HG03060 (cell line): ENCODE measurements around the gene CCDC158.
"Not testable (repeated sequence)": the region's sequence is repeated elsewhere in the genome, so short reads cannot be mapped to it uniquely, and the experiment has no call there.

ENCODE experiments used
- ATAC-seq: cut with Tn5 transposase; IDR thresholded peaks from one replicate; pipeline ENCODE4 v1.9.1; 2021; ENCODE audit warnings: low read depth, moderate number of reproducible peaks; ENCODE audit not compliant: unreplicated experiment

The CCDC158 gene

DNA sequence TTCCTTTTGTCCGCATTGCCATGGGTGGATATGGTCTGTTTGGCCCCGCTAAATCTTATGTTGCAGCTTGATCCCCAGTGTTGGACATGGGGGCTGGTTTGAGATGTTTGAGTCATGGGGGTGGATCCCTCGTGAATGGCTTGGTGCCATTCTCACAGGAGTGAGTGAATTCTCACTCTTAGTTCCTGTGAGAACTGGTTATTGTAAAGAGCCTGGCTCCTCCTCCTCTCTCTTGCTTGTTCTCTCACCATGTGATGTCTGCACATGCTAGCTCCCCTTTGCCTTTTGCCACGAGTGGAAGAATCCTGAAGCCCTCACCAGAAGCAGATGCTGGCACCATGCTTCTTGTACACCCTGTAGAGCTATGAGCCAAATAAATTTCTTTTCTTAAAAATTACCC is 137.0 kb downstream of the CCDC158 start:
- no peak for ATAC-seq

DNA sequence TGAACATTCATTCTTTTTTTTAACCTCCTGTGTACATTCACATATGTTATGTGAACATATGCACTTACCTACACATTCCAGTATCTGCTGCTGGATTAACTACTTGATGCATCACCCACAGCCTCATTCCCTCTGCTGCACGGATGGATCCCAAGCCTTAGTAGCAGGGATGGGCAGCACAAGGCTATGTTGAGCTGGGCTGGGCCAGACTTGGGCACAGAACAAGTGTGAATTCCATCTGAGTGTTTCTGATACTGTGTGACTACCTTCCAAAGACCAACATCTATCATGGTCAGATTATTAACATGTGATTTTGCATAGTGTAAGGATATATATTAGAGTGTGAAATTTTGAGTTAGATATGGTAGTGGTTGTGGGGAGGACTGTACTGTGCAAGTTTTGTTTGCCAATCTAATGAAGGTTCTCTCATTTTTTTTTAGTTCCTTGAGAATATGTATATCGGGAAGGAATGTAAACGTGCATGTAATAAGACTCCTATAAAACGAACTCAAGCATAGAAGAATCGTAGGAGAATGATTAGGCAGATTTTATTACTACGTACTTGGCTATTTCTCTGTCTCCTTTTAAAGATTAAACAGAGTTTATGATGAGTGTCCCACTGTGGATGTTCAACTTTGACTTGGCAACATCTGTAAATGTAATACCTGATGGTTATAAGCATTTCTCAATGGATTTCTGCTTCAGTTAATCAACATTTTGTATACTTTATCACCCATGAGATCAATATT is 137.8 kb downstream of the CCDC158 start:
- no peak for ATAC-seq

DNA sequence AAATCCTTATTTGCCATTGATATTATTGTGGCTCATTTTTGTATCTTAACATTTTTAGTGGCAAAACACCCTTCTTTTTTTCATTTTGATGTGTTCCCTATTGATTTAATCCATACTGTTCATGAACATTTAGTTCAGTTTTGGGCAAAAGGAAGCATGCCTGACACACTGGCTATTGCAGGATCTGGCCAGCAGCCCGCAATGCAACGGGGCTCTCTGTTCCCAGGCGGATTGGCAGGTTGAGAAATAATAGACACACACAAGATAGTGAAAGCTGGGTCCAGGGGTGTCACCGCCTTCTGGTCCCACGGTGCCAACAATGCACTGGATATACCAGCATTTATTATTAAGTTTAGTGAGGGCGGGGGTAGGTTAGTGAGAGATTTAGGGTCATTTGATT is 139.3 kb downstream of the CCDC158 start:
- ATAC-seq: not testable (repeated sequence)

DNA sequence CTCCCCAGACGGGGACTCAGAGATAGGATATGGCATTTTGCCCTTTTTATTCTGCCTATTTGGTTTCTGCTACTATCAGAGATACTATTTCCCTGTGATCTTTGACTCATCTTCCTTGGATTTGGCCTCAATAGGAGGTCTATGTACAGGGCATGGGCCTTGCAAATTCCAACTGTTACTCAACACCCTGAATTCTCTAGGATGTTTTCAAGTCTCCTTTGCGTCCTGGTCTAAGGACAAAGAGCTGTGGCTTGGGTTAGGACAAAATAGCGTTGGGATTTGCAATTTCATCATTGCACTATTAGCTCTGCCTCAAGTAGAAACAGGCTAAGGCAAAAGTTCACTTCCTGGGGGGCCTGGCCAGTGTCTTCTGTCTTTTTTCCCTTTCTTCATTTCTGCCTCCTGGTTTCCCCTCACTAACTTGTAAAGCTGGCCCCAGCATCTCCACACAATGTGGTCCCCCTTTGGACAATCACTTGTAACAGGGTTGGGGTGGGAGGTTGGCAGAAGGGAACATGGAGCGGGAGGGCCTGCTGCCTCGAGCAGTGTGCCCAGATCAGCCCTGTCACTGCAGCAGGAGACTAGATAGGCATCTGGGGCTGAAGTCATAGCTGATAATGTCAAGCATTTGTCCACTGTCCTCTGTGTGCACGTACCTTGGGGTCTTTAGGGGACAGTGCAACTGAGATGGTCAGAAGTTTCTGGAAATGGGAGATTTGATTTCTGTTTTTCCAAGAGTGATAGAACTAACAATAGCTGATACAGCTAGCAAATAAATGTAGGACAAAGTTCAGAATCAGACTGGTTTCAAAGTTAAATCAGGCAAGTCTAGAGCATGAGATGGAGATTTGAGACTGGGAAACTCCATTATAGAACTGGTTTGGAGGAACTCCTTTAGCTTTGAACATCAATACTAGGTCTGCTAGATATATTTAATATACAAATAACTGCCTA is 140.2 kb downstream of the CCDC158 start:
- no peak for ATAC-seq

DNA sequence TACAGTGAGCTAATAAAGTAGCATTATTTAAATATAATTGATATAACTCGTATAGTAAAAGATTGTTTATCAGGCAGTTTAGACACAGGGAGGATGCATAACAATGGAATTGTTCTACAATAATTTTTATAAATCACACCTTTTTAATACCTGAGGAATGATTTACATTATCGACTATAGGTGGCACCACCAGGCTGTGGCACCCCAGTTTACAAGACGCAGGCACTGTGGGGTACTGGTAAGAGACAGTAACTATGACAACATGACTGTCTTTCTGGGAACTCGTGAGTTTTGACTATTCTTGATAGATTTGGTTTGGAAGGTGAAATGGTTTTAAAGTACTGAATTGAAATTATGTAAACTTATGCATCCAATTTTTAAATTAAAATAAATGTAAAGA is 141.5 kb downstream of the CCDC158 start:
- ATAC-seq: no peak

DNA sequence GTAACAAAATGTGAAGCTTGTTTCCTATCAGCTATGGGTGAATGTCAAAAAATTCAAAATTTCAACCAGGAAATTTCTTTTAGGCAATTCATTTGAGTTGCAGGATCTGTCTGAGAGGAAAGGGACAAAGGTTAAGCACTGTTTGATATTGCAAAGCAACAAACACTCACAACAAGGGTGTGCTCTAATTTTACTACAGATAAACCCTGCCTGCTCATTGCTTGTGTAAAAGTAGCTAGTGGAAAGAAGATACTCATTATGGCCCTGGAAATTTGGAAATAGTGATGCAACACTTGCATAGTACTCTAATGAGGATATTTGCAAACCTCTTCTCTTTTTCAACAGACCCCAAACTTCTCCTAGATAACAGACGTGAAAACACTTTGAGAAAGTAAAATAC is 142.4 kb downstream of the CCDC158 start:
- ATAC-seq: no peak

DNA sequence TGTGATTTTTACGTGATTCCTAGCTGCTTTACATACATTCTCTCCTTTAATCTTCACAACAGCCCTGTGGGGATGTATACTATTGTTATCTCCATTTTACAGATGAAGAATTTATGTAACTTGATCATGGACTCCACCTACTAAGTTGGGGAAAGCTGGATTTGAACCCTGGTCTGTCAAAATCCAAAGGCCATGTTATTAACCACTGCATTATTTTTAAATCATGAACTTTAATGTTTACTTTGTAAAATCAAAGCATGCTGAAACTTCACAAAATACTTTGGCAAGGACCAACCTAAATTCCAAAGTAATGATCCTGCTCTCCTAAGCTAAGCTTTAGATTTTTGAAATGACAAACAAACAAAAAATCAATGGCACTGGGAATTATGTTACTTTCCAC is 143.3 kb downstream of the CCDC158 start:
- ATAC-seq: no peak

DNA sequence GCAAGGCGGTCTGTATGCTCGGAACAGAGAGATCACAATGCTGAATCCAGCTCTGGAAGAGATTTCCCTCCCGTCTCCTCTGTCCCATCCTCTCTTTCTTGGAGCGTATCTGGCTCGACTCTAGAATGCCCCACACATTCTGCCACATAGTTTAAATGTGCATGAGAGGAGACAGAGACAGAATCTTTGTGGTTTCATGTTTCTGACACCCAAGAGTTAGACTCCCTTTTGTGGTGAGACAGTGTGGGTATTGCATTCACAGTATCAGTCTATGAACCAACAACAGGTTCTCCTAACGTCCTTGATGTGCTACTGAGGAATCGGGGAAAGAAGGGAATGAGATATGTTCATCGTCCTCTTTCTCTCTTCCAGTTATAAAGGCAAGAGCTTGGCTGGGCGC is 144.1 kb downstream of the CCDC158 start:
- ATAC-seq: no peak

DNA sequence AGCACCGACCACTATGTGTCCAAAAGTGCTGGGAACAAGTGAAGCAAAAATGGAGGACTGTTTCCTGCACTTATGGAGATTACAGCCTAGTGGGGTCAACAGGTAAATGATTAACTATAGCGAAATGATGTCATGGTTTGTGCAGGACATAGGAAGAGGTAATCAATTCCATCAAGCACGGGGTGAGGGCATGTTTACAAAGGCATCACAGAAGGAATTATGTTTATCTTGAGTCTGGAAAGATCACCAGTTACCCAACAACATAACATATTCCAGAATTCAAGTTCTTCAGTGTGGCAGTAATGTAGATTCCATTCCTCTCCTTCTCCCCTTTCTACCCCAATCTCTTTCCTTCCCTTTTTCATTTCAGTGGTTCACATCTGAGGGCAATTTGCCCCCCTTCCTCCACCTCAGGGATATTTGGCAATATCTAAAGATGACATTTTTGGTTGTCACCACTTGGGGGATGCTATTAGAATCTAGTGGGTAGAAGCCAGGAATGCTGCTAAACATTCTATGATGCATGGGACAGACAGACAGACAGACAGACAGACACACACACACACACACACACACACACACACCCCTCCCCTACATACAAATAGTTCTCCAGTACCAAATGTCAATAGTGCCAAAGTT is 145.3 kb downstream of the CCDC158 start:
- no peak for ATAC-seq

DNA sequence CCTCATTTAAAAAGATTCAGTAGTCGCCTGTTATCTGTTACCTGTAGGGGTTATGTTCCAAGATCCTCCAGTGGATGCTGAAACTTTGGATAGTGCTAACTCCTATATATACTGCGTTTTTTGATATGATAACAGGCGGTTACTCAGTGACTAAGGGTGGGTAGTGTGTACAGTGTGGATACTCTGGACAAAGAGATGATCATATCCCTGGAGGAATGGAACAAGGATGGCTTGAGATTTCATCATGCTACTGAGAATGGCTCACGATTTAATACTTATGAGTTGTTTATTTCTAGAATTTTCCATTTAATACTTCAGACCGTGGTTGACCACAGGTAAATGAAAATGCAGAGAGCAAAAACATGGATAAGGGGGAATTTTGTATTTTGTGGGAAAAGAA is 147.9 kb downstream of the CCDC158 start:
- ATAC-seq: no peak

DNA sequence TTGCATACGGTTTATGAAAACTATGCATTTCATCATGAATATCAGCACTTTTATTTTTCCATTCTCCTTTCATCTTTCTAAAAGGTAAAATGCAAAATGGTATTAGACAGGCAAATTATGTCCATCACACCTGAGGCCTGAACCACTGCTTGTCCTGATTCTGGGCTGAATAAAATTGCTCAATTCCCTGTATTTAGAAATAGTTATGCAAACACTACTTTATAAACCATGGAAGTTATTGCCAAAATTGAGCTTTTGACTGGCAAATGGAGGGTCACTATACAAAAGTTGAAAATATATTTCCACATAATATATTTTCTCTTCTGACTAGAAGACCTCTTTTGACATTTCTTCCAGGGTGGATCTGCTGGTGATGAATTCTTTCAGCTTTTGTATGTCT is 148.4 kb downstream of the CCDC158 start:
- ATAC-seq: no peak

DNA sequence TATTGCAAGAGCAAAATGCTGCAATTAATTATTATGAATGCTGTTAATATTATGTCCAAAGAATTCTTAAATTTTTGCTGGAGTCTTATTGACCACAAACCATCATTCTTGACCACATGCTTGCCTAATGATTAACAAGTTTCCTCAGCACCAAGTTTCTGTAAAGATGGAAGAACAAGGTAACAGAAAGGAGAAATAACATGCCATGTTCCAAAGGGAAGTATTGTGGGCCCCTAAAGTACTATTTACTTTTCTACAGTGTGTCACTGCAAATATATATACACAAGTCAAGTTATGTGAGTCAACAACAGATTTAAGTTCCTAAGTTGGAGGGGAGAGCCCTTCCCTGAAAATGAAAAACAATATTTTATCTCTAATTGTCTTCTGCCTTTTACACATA is 148.9 kb downstream of the CCDC158 start:
- no peak for ATAC-seq

DNA sequence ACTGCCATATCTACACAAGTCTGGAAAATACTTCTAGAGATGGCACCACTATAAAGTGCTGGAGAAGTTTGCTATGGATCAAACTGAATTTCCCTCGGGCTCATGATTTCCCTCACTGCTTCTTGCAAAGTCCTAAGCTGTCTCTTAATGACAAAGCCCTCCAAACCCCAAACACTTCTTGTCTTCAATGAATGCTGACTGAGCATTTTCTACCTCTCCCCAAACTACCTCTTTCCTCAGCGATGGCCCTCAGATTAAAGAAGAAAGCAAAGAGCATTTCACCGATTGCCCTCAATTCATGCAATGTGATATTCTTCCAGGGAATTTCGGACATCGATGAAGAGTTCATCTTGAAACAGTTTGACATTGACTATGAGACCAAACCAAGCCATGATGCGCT is 149.7 kb downstream of the CCDC158 start:
- no peak for ATAC-seq

DNA sequence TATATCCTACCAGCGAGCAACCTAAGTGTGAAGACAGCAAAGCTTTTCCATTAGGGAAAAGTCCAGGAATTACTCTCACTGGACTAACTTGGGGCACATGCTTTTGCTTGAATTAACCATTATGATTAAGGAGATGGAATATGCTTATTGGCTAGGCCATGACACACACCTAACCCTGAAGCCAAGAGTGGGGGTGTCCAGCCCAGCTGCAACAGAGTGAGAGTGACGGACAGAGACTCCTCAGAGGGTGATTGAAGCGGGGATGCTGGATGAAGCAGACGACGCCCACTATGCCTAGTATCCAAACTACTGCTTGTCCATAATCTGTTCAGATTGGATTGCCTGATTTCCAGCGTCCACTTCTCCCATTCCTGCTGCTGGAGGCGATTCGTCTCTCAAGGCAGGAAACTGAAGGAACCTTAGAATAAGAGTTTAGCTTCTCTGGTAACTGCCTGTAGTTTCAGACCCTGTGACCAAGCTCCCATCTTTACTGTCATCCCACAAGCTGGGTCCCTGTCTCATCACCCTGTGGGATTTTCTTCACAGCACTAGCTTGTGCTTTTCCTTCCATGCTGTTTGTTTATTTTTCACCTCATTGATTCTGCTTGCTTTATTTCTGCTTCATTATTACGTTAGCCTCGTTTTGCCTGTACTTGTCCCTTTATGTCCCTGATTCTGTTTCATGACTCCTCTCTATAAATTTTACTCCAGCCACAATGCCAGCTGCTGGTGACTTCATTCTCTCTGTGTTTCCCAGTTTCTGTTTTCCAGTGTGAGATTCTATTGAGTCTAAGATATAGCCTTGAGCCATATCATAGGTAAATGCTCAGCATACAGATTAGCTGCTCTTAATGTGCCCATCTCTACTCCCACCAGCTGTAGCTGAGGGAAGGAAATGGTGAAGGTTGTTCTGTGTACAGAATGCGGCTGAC is 150.4 kb downstream of the CCDC158 start:
- ATAC-seq: no peak

DNA sequence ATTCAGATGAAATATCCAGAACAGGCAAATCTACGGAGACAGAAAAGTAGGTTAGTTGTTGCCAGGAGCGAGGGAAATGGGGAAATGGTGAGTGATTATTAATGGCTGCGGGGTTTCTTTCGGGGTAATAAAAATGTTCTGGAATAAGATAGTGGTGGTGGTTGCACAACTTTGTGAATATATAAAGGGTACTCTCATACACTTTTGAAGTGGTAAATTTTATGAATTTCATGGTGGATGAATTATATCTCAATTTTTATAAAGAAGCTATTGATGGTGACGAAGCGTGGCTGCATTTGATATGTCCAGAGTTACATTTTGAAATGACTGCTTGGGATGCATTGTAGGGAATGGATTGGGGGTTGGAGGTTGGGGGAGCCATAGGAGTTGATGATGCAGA is 153.1 kb downstream of the CCDC158 start:
- ATAC-seq: no peak

DNA sequence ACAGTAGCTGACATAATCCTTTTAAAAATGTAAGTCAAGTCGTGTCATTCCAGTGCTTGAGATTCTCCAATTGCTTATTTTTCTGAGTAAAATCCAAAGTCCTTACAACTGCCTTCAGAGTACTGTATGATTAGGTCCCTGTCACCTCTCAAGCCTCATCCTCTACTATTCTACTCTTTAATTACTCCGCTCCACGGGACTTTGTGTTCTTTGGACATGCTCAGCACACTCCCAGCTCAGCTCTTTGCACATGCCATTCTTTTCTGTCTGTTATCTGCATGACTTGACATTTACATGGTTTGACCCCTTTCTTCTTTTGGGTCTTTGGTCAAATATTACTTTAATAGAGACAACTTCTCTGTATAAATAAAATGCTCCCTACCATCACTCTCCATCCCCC is 154.3 kb downstream of the CCDC158 start:
- ATAC-seq: no peak

DNA sequence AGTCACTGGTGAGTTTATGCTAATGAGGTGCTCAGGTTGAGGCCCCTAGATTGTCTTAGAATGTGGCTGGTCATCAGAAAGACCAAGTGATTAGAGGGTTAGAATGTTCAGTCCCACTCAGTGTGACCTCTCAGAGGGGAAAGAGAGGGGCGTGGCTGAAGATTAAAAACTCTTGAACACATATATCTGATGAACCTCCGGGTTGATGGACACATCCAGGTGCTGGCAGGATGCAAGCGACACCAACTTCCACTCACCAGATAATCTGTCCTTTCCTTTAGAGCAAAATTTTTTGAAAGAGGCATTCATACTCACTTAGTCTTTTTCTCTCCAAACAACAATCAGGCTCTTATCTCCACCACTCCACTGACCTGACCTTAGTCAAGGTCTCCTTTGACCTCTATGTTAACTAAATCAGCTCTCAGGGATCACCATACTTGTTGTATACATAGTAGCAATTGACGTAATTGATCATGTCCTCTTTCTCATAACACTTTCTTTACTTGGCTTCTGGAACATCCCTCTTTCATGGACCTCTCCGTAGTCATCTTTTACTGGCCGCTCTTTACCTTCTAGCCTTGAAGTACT is 155.2 kb downstream of the CCDC158 start:
- no peak for ATAC-seq
